SU-DHL-6 (cell line): ENCODE measurements around the gene KRTAP4-3.

Source experiments
- EZH2phosphoT487 ChIP-seq: fragments of 200-600 bp; sonication (generic), shearing (Covaris generic); conservative IDR thresholded peaks from 2 replicates; pipeline ENCODE4 v1.6.1; 2018; ENCODE audit warnings: mild to moderate bottlenecking, antibody characterized with exemption, low read length, moderate library complexity, mixed read lengths
- TF ChIP-seq, protein P1 (sequence below): fragments of 200-600 bp; sonication (generic); IDR thresholded peaks from one replicate; pipeline ENCODE4 v1.5.1; 2017; ENCODE audit warnings: antibody characterized with exemption, mild to moderate bottlenecking, low read length, moderate library complexity; ENCODE audit not compliant: insufficient read depth, poor library complexity, severe bottlenecking

DNA sequence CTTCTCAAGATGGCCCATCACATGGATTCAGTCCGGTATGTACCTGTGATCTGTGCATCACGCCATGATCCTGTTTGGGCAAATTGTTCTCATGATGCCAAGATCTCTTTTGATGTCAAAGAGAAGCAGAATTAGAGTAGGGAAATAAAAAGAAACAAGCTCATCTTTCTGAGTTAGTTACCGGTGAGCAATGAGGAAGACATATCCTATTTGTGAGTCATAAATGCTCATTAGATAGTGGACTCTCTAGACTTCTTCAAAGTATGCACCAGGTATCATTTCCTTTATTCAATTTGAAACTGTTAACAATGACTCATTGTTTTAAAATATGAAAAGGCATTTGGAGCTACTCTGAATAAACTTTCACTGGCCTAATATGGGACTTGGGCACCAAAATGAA lies 36.0 kb downstream of the KRTAP4-3 start:
- TF ChIP-seq, protein P1, sequence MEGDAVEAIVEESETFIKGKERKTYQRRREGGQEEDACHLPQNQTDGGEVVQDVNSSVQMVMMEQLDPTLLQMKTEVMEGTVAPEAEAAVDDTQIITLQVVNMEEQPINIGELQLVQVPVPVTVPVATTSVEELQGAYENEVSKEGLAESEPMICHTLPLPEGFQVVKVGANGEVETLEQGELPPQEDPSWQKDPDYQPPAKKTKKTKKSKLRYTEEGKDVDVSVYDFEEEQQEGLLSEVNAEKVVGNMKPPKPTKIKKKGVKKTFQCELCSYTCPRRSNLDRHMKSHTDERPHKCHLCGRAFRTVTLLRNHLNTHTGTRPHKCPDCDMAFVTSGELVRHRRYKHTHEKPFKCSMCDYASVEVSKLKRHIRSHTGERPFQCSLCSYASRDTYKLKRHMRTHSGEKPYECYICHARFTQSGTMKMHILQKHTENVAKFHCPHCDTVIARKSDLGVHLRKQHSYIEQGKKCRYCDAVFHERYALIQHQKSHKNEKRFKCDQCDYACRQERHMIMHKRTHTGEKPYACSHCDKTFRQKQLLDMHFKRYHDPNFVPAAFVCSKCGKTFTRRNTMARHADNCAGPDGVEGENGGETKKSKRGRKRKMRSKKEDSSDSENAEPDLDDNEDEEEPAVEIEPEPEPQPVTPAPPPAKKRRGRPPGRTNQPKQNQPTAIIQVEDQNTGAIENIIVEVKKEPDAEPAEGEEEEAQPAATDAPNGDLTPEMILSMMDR: no peak
- no peak for TF ChIP-seq EZH2phosphoT487
